Measurements from ENCODE around the gene SHMT2.

The SHMT2 gene

GRCh38 chr12:57198329-57198728 lies 31.2 kb upstream of the SHMT2 start:
- no peak for DNase-seq

- DNase-seq, result no peak
Observed at GRCh38 chr12:57199191-57199590, 30.3 kb upstream of the SHMT2 start.

GRCh38 chr12:57200497-57200896 lies 29.0 kb upstream of the SHMT2 start:
- no peak for DNase-seq

- no peak for DNase-seq
Observed at GRCh38 chr12:57201219-57201618, 28.3 kb upstream of the SHMT2 start.

- no peak for DNase-seq
Observed at GRCh38 chr12:57201631-57202030, 27.9 kb upstream of the SHMT2 start.

- DNase-seq, result no peak
Observed at GRCh38 chr12:57202321-57202720, 27.2 kb upstream of the SHMT2 start.

GRCh38 chr12:57203201-57203600 lies 26.3 kb upstream of the SHMT2 start:
- no peak for DNase-seq

GRCh38 chr12:57203791-57204190 lies 25.7 kb upstream of the SHMT2 start:
- no peak for DNase-seq

- no peak for DNase-seq
Observed at GRCh38 chr12:57204454-57204853, 25.1 kb upstream of the SHMT2 start.

- DNase-seq, result no peak
Observed at GRCh38 chr12:57205186-57205585, 24.3 kb upstream of the SHMT2 start.

- no peak for DNase-seq
Observed at GRCh38 chr12:57205931-57206330, 23.6 kb upstream of the SHMT2 start.

- DNase-seq, result no peak
Observed at GRCh38 chr12:57207731-57208630, 21.5 kb upstream of the SHMT2 start.

GRCh38 chr12:57208631-57209282 lies 20.8 kb upstream of the SHMT2 start:
- DNase-seq, result no peak

GRCh38 chr12:57209916-57210315 lies 19.6 kb upstream of the SHMT2 start:
- DNase-seq, result no peak

- no peak for DNase-seq
Observed at GRCh38 chr12:57210461-57210860, 19.1 kb upstream of the SHMT2 start.

GRCh38 chr12:57210926-57211692 lies 18.4 kb upstream of the SHMT2 start:
- DNase-seq, result no peak

GRCh38 chr12:57211791-57212700 lies 17.5 kb upstream of the SHMT2 start:
- DNase-seq, result no peak

GRCh38 chr12:57212701-57213057 lies 16.8 kb upstream of the SHMT2 start:
- no peak for DNase-seq

- DNase-seq, result peak; percentile 84
Observed at GRCh38 chr12:57213058-57213715, 16.3 kb upstream of the SHMT2 start.

- no peak for DNase-seq
Observed at GRCh38 chr12:57213763-57214397, 15.6 kb upstream of the SHMT2 start.

- peak; percentile 71 for DNase-seq
Observed at GRCh38 chr12:57214398-57214781, 15.1 kb upstream of the SHMT2 start.

GRCh38 chr12:57215065-57215464 lies 14.4 kb upstream of the SHMT2 start:
- DNase-seq, result no peak
